Ovary (tissue), 9 donors: ENCODE measurements around the gene STRIP1. TPM values are rescaled to one million over a fixed set of nuclear protein-coding genes. Genes with fewer than 3 reads are reported as not detected.

ENCODE experiments used
- DNase-seq, 5 donors: peaks; one replicate each; pipeline ENCODE4 v3.0.0-alpha.2; 2019 to 2020
- H3K27ac ChIP-seq, 2 donors: fragments of 200-600 bp; one replicate each; pipeline versions ENCODE4 v1.5.1 to v1.8.0; 2019 to 2022
- H3K27me3 ChIP-seq: fragments of 200-600 bp; one replicate; pipeline ENCODE4 v1.8.0; 2022
- H3K36me3 ChIP-seq: fragments of 200-600 bp; sonication (generic); one replicate; pipeline ENCODE4 v1.5.1; 2019
- H3K4me1 ChIP-seq: one replicate; pipeline ENCODE4 v1.8.1; 2013; ENCODE audit warnings: mild to moderate bottlenecking, moderate library complexity; ENCODE audit not compliant: insufficient read depth
- H3K4me3 ChIP-seq: fragments of 200-600 bp; sonication (generic); one replicate; pipeline ENCODE4 v1.5.1; 2017
- H3K9me3 ChIP-seq, 2 donors: fragments of 200-600 bp in 1 of 2; sonication (generic) in 1 of 2; one replicate each; pipeline versions ENCODE4 v1.5.1 to v1.8.1; 2013 to 2019; ENCODE audit warnings: mild to moderate bottlenecking in 1 of 2, moderate library complexity in 1 of 2
- CTCF ChIP-seq, 3 donors: fragments of 450-650 bp in 2 of 3; fragments of 200-600 bp in 1 of 3; IDR thresholded peaks; one replicate each; pipeline versions ENCODE4 v1.5.1 to v1.8.0; 2016 to 2022; ENCODE audit warnings: antibody characterized with exemption in 3 of 3, mild to moderate bottlenecking in 1 of 3
- EP300 ChIP-seq: sonication (generic); formaldehyde crosslinking; IDR thresholded peaks from one replicate; pipeline ENCODE4 v1.6.1; 2017; ENCODE audit warnings: antibody characterized with exemption
- POLR2A ChIP-seq: fragments of 450-650 bp; IDR thresholded peaks from one replicate; pipeline ENCODE4 v1.6.1; 2017; ENCODE audit warnings: antibody characterized with exemption, mild to moderate bottlenecking, moderate library complexity
- WGBS, 3 donors: extraction: QIAGEN DNeasy Blood & Tissue Kit in 1 of 3; methylation state at CpG; one replicate each; pipeline versions ENCODE4 v1.1.5 to v1.1.7; 2013 to 2017; 5-methylcytosine and 5-hydroxymethylcytosine counted together
- intact Hi-C, 4 donors: fragments of 100-400 bp; cut with DNase I; formaldehyde crosslinking; loops; one replicate each; pipeline versions ENCODE4 v1.11.0 to v1.15.1; 2022 to 2023
- polyA plus RNA-seq, 2 donors: library from polyadenylated mRNA; stranded (reverse); fragments of 200-250 nt in 1 of 2; fragments of 350-450 nt in 1 of 2; fragmentation: Illumina TruSeq in 1 of 2; extraction: RNeasy Lipid Tissue Mini Kit (QIAGEN cat#74804) in 1 of 2; gene quantifications; one replicate each; pipeline ENCODE4 v1.2.3, GENCODE V29; 2013 to 2014
- total RNA-seq, 7 donors: library from RNA; depleted of rRNA in 2 of 7; stranded (reverse); fragments of >200 nt in 2 of 7; fragmentation: NEBNext Ultra II Directional in 3 of 7; extraction: Animal tissue kit (Norgen Biotek cat#: 25700) in 3 of 7; gene quantifications; one replicate each; pipeline versions ENCODE4 v1.1.0 to v1.2.4, GENCODE V29; 2016 to 2023
- donor health status: DM: no; HTN: no; CAD: no; lungs with moderate emphysema.
- donor health status: DM: no; HTN: no; CAD: no.
- donor health status: Bipolar disorder and iron deficiency.
- donor health status: DM: yes; HTN: yes; CAD: no.
- donor health status: DM: no; HTN: no; CAD: no.
- donor health status: DM: yes; HTN: yes; CAD: no.

STRIP1 gene
- total and polyA plus RNA-seq, 9 donors = 21.6 to 46.7 (median 36.2) TPM

- no peak for DNase-seq
- TF ChIP-seq POLR2A = no peak
- Histone ChIP-seq H3K27me3 (no peaks in the 10 kb centered on the region), H3K4me3 (no peak overlapping the region), H3K9me3 (no peaks in the 10 kb centered on the region), H3K36me3 (no peaks in the 10 kb centered on the region), H3K27ac (no peak overlapping the region), H3K4me1 (no peaks in the 10 kb centered on the region)
- whole genome bisulfite sequencing, 3 donors = 67 to 73% (median 69%) methylated on average over 7 of the region's 7 CpGs
- intact Hi-C loops = loop anchor here in 1 of 4 donors (5.0 kb wide), 1 partner anchor 38 kb away; no protein-coding TSS in a partner anchor
These were observed 60.7 kb downstream of the STRIP1 start for GRCh38 chr1:110094931-110095654.

DNA sequence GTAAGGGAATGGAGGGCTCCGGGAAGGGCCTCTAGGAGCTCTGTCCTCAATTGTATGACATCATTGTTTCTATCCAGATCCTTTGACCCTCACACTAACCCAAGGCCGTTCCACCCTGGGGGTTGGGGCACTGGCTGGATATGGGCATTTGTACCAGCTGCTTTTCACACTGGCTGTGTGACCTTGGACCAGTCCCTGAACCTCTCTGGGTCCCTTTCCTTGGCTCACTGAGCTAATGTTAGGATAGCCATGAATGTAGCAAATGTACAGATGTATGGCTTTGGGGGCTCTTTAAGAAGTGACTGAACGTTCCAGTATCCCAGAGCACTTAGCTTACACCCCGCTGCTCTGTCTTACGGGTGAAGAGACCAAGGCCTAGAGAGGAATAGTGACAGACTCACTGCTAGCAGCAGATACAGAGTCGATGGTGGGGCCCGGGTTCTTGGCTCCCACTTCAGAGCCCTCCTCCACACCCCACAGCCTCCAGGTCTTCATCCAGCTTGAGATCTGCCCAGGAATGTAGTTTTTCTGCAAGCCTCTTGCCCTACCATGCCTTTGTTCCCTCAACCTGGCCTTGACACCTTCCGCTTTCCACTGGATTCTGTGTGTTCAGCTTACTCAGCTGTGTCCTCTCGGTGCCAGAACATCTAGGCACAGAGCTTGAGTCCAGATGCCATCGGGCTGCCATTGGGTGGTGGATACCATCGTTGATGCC lies 63.2 kb downstream of the STRIP1 start:
- DNase-seq = no peak
- TF ChIP-seq EP300 = no peak
- TF ChIP-seq POLR2A = no peak
- no peak for TF ChIP-seq CTCF (IDR thresholded peaks at IDR 0.05)
- H3K4me1 ChIP-seq = no peaks in the 10 kb centered on the region
- H3K36me3 ChIP-seq = no peaks in the 10 kb centered on the region
- no peak overlapping the region for H3K27ac ChIP-seq
- H3K9me3 ChIP-seq = no peaks in the 10 kb centered on the region
- WGBS, 3 donors = 57 to 64% (median 63%) methylated on average over 11 of the region's 11 CpGs
- no peaks in the 10 kb centered on the region for H3K27me3 ChIP-seq
- intact Hi-C loops = no loop called here
- H3K4me3 ChIP-seq = no peak overlapping the region

GRCh38 chr1:110098222-110099026 lies 64.0 kb downstream of the STRIP1 start:
- Histone ChIP-seq H3K4me3 (no peak overlapping the region), H3K27me3 (no peaks in the 10 kb centered on the region), H3K36me3 (no peaks in the 10 kb centered on the region), H3K9me3 (no peaks in the 10 kb centered on the region), H3K4me1 (no peaks in the 10 kb centered on the region), H3K27ac (no peak overlapping the region)
- intact Hi-C loops = no loop called here
- TF ChIP-seq POLR2A = no peak
- TF ChIP-seq EP300 = no peak
- TF ChIP-seq CTCF (IDR thresholded peaks at IDR 0.05) = no peak
- DNase-seq = no peak
- WGBS, 3 donors = 67 to 70% (median 70%) methylated on average over 9 of the region's 9 CpGs

DNA sequence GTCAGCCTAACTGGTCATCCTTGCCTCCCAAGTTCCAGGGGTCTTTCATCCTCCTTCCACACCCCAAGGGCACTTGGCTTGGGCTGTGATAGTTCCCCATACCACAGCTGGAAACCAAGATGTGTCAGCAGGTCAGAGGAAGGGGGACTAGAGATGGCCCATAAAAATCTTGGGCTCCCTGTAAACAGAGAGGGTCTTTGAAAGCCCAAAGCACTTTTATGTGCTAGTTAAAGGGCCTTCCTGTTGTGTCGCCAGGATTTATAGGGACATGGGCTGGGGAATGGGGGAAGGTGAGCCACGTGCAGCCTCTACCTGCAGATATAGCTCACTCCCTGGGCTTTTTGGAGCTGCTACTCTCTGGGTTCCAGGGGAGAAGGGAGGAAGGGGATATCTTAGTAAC lies 65.9 kb downstream of the STRIP1 start:
- no peaks in the 10 kb centered on the region for H3K27me3 ChIP-seq
- H3K36me3 ChIP-seq = no peaks in the 10 kb centered on the region
- intact Hi-C loops = loop anchor here in 2 of 4 donors (10.0 kb wide), 2 partner anchors 46 to 326 kb away; no protein-coding TSS in a partner anchor
- H3K9me3 ChIP-seq = no peaks in the 10 kb centered on the region
- no peak overlapping the region for H3K4me3 ChIP-seq
- H3K4me1 ChIP-seq = no peaks in the 10 kb centered on the region
- WGBS, 3 donors = 73 to 84% (median 76%) methylated on average over 2 of the region's 2 CpGs
- no peak for TF ChIP-seq CTCF (IDR thresholded peaks at IDR 0.05)
- TF ChIP-seq POLR2A = no peak
- TF ChIP-seq EP300 = no peak
- DNase-seq = no peak
- no peak overlapping the region for H3K27ac ChIP-seq
